ENCODE measurements around the gene OR7G2.

The OR7G2 gene

GRCh38 chr19:9052894-9053293, 54.4 kb downstream of the OR7G2 start:
- H3K4me3 ChIP-seq (replicated peaks in 1 of 2; ENCODE audit: low read depth in 2 of 2, low read length in 2 of 2): no peak overlapping the region
- DNase-seq (ENCODE audit: low read depth in 2 of 2): no peak

More at GRCh38 chr19:9052894-9053293, 54.4 kb downstream of the OR7G2 start:
- TF ChIP-seq CTCF (IDR thresholded peaks at IDR 0.05; ENCODE audit: low read depth, low read length): no peak
